ENCODE data around the gene IL10.
A peak's percentile ranks its signal among the peaks of the same experiment; 100 is the strongest.

IL10 gene

GRCh38 chr1:206719169-206719839, 53.0 kb downstream of the IL10 start:
- Mint-ChIP-seq H3K27ac (no peak overlapping the region), H3K36me3 (no peaks in the 10 kb centered on the region), H3K9me3 (no peaks in the 10 kb centered on the region), H3K4me3 (no peak overlapping the region), H3K4me1 (peaks cover 69% of the 10 kb centered on the region), H3K27me3 (no peaks in the 10 kb centered on the region)

GRCh38 chr1:206717674-206717989, 54.7 kb downstream of the IL10 start:
- Mint-ChIP-seq H3K36me3 (no peaks in the 10 kb centered on the region), H3K27me3 (no peaks in the 10 kb centered on the region), H3K4me3 (peak overlapping the region; percentile 30), H3K4me1 (peaks cover 72% of the 10 kb centered on the region), H3K9me3 (no peaks in the 10 kb centered on the region), H3K27ac (peak overlapping the region; percentile 24)

All from activated naive CD4-positive, alpha-beta T cell treated with anti-CD3 and anti-CD28 coated beads, Interleukin-2, amount 50 U/mL, for 24 hours (primary cell).